RWPE1 (cell line): Measurements from ENCODE around the gene COX20.

Experiments used
- CTCF ChIA-PET: fragments of 350-600 bp; sonication (Branson Sonifier 250); formaldehyde crosslinking; extraction: SDS; loops from one replicate; lab custom pipeline; 2021; lab: Yijun Ruan, JAX
- POLR2A ChIA-PET: fragments of 400-600 bp; formaldehyde crosslinking; extraction: SDS; loops from one replicate; lab custom pipeline; 2020; ENCODE audit warnings: antibody characterized with exemption; ENCODE audit not compliant: low non-redundant PET; lab: Yijun Ruan, JAX
- DNase-seq: peaks from one replicate; pipeline ENCODE4 v3.0.0; 2012; ENCODE audit warnings: low spot score
- H3K27ac ChIP-seq: fragments of 450-650 bp; 2 replicates; pipeline ENCODE4 v1.5.1; 2017
- CTCF ChIP-seq: fragments of 450-650 bp; conservative IDR thresholded peaks from 2 replicates; pipeline ENCODE4 v1.5.1; 2017; ENCODE audit warnings: low read depth, mild to moderate bottlenecking

The COX20 gene

DNA sequence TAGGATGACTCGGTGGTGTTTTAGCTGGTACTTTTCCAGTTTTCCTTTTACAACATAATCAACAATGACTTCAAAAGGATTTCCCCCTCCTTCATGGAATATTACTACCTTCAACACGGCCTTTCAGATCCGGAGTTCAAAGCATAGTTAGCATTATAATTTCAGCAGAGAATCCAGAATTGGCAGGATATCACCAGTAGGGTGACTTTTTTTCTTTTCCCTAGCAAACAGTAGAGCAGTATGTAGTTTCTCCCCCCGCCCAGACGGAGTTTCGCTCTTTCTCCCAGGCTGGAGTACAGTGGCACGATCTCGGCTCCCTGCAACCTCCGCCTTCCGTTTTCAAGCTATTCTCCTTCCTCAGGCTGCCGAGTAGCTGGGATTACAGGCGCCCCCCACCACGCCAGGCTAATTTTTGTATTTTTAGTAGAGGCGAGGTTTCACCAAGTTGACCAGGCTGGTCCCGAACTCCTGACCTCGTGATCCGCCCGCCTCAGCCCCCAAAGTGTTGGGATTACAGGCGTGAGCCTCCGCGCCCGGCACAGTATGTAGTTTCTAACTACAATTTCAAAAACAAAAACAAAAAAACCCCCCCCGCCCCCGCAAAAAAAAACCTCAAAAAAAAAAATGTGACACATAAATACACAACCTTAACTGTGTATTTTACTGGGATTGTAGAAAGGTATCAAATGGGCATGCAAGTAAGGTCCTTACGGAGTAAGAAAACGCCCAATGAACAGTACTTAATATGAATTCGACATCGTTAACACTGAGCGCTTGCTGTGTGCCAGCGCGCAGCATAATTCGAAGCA lies 1.5 kb upstream of the COX20 start:
- peak overlapping the region; percentile 99 for H3K27ac ChIP-seq

GRCh38 chr1:244834543-244835275 lies 749 bp upstream of the COX20 start:
- DNase-seq: peak; percentile 79
- peak overlapping the region; percentile 99 for H3K27ac ChIP-seq
- no peak for TF ChIP-seq CTCF
- ChIA-PET POLR2A (no interaction called here), CTCF (no interaction called here)

More for the DNA sequence above, 1.5 kb upstream of the COX20 start:
- ChIA-PET CTCF (interaction anchor here (0.6 kb wide), 1 partner anchor 27 kb away, joined by 6 read pairs; no protein-coding TSS in a partner anchor), POLR2A (no interaction called here)
- DNase-seq: peak; percentile 28
- no peak for TF ChIP-seq CTCF

- TF ChIP-seq CTCF: no peak
- ChIA-PET CTCF (interaction anchor here (0.7 to 1.8 kb wide), 2 partner anchors 207 to 488 kb away, joined by 3 to 7 read pairs; no protein-coding TSS in a partner anchor), POLR2A (no interaction called here)
- DNase-seq: peak; percentile 44
- H3K27ac ChIP-seq: peak overlapping the region; percentile 99
These were observed 670 bp downstream of the COX20 start for GRCh38 chr1:244836135-244836521.

DNA sequence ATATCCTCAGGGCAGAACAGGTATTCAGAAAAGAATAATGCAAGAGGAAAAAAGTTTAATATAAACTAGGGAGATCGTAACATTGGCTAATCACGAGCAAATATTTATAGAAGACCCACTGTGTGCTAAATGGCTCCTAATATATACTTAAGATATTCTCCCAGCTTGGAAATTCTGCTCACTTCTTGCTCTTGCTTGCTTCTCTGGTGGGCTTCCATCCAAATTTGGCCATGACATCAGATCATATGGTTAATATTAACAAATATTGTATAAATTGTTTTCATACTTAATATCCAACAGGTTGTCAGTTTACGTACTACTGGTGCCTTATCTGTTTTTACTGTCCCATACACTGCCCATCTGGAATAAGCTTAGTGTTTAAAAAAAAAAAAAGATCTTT lies 1.1 kb downstream of the COX20 start:
- TF ChIP-seq CTCF: no peak
- no peak overlapping the region for H3K27ac ChIP-seq
- CTCF ChIA-PET: interaction anchor here (1.8 kb wide), 1 partner anchor 206 kb away, joined by 7 read pairs; no protein-coding TSS in a partner anchor
- POLR2A ChIA-PET: no interaction called here
- DNase-seq: no peak

DNA sequence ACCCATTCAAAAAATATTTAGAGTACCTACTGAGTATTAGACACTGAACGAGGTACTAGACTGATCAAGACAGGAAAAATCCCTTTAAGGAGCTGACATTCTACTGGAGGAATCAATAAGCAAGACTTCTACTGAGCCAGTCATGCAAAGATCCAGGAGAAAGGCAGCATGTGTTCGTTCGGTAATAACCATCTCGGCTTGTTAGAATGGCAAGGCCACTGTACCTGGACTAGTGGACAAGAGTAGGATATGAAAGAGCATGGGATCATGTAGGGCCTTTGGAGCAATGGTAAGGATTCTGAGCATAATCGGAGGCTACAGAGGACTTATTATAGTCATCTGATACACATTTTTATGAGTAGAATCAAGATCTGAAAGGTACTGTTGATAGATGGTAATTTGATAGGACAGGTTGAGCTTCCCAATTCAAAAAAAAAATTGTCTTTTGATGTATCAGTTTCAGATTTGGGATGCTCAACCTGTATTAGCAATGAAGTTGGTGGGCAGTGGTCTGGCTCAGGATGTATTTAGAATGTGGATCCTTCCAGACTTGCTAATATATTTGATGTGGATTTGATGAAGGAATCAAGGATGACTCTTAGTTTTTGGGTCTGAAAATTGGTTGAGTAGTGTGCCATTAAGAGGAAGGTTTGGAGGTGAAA lies 2.3 kb downstream of the COX20 start:
- ChIA-PET POLR2A (no interaction called here), CTCF (interaction anchor here (1.0 kb wide), 1 partner anchor 10 kb away, joined by 4 read pairs; no protein-coding TSS in a partner anchor)
- no peak overlapping the region for H3K27ac ChIP-seq
- no peak for TF ChIP-seq CTCF
- DNase-seq: no peak

DNA sequence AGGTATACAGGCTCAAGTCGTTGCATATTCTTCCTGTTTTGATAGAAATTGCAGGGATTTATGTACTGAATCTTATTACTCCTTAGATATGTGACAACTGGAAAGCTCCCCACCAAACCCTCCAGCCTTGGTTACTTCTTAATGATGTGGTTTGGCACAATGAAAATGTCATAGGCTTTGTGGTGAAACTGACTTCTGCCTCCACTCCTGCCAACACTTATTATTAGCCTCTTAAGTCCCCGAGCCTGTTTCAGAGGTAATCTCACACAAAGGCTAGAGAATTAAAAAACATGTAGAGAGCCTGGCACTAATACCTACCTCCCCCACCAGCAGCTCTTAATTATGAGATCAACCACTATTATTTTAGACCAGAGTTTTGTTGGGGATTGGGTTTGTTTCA lies 4.2 kb downstream of the COX20 start:
- ChIA-PET CTCF (interaction anchor here (1.2 kb wide), 1 partner anchor 203 kb away, joined by 5 read pairs; no protein-coding TSS in a partner anchor), POLR2A (no interaction called here)
- TF ChIP-seq CTCF: no peak
- DNase-seq: no peak
- no peak overlapping the region for H3K27ac ChIP-seq
